AG04449 (cell line): ENCODE measurements around the gene NACA2.

ENCODE experiments used
- CTCF ChIA-PET: fragments of 350-600 bp; formaldehyde crosslinking; extraction: SDS; loops from one replicate; lab custom pipeline; 2021; ENCODE audit warnings: antibody characterized with exemption; lab: Yijun Ruan, JAX
- POLR2A ChIA-PET: fragments of 400-600, 350-600 bp; formaldehyde crosslinking; extraction: SDS; loops from one replicate; lab custom pipeline; 2020; ENCODE audit warnings: antibody characterized with exemption, inconsistent platforms; lab: Yijun Ruan, JAX
- DNase-seq: peaks from one replicate; pipeline ENCODE4 v3.0.0-alpha.2; 2010; ENCODE audit warnings: low read depth, low spot score
- H3K4me3 ChIP-seq: 2 replicates; pipeline ENCODE4 v1.5.1; 2011; ENCODE audit warnings: low read depth, mild to moderate bottlenecking, control low read depth, low read length
- CTCF ChIP-seq: IDR thresholded peaks from one replicate; pipeline ENCODE4 v1.5.1; 2011; ENCODE audit warnings: mild to moderate bottlenecking, moderate library complexity, low read length, control low read depth, inconsistent platforms; ENCODE audit not compliant: insufficient read depth; ENCODE audit errors: missing control alignments

Gene NACA2

DNA sequence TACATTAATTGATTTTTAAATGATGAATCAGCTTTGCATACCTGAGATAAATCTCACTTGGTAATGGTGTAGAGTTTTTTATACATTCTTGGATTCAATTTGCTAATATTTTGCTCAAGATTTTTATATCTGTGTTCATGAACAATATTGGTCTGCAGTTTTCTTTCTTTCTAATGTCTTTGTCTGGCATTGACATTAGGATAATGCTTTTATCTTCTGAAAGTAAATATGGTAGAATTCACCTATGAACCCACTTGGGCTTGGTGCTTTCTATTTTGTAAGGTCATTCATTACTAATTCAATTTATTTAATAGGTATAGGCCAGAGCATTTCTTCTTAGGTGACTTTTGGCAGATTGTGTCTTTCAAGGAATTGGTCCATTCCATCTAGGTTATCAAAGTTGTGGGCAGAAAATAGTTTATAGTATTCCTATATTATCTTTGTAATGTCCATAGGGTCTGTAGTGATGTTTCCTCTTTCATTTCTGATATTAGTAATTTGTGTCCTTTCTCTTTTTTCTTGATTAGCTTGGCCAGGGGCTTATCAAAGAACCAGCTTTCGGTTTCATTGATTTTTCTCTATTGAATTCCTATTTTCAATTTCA, 45.6 kb downstream of the NACA2 start:
- no peak for TF ChIP-seq CTCF
- POLR2A ChIA-PET, result no interaction called here
- H3K4me3 ChIP-seq, result no peak overlapping the region
- DNase-seq, result no peak
- CTCF ChIA-PET, result interaction anchor here (10.7 kb wide), 1 partner anchor 129 kb away, joined by 188 read pairs; no protein-coding TSS in a partner anchor

DNA sequence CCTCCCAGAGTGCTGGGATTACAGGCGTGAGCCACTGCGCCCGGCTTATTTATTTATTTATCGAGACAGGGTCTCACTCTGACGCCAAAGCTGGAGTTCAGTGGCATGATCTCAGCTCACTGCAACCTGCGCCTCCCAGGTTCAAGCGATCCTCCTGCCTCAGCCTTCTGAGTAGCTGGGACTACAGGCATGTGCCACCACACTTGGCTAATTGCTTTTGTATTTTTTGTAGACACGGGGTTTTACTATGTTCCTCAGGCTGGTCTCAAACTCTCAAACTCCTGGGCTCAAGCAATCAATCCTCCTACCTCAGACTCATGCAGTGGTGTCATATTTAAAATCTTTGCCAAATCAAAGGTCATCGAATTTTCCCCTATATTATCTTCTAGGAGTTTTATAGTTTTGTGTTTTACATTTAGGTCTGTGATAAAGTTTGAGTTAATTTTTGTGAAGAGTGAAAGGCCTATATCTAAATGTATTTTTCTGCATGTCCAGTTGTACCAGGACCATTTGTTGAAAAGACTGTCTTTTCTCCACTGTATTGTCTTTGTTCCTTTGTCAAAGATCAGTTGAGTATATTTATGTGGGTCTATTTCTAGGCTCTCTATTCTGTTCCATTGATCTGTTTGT, 47.1 kb downstream of the NACA2 start:
- POLR2A ChIA-PET, result interaction anchor here (0.6 kb wide), 1 partner anchor 319 kb away, joined by 3 read pairs; the partner anchor contains the start of gene BRIP1
- no peak overlapping the region for H3K4me3 ChIP-seq
- DNase-seq, result no peak
- no peak for TF ChIP-seq CTCF
- CTCF ChIA-PET, result interaction anchor here (10.7 kb wide), 1 partner anchor 128 kb away, joined by 188 read pairs; no protein-coding TSS in a partner anchor

GRCh38 chr17:61542027-61542426, 49.0 kb downstream of the NACA2 start:
- DNase-seq, result no peak
- no peak overlapping the region for H3K4me3 ChIP-seq
- TF ChIP-seq CTCF, result no peak
- POLR2A ChIA-PET, result no interaction called here
- CTCF ChIA-PET, result interaction anchor here (10.7 kb wide), 1 partner anchor 126 kb away, joined by 188 read pairs; no protein-coding TSS in a partner anchor

GRCh38 chr17:61540874-61541273, 50.1 kb downstream of the NACA2 start:
- CTCF ChIA-PET, result interaction anchor here (0.9 to 1.2 kb wide), 3 partner anchors 10 to 124 kb away, joined by 3 to 4 read pairs (median 3); no protein-coding TSS in a partner anchor
- POLR2A ChIA-PET, result no interaction called here
- DNase-seq, result no peak
- no peak overlapping the region for H3K4me3 ChIP-seq
- no peak for TF ChIP-seq CTCF
